GM12878 (cell line): ENCODE measurements around the gene PLS3. TPM values are rescaled to one million over a fixed set of nuclear protein-coding genes. Genes with fewer than 3 reads are reported as not detected.

Experiments used
- ATAC-seq: fragments of 200-7000 bp; cut with Tn5 transposase; 3 replicates; pipeline ENCODE4 v1.9.1; 2020; ENCODE audit warnings: mild to moderate bottlenecking, moderate library complexity
- BruUV-seq: library from RNA; stranded (reverse); fragments of 400-500 nt; replicated peaks from 2 replicates; lab custom pipeline; 2021; lab: Mats Ljungman, UMichigan
- CTCF ChIA-PET: fragments of 300-600 bp; sonication (Branson Sonifier 250); formaldehyde crosslinking; extraction: SDS; loops from one replicate; lab custom pipeline; 2021; ENCODE audit warnings: inconsistent platforms; lab: Yijun Ruan, JAX
- POLR2A ChIA-PET: fragments of 350-600 bp; formaldehyde crosslinking; extraction: SDS; loops from one replicate; lab custom pipeline; 2021; ENCODE audit warnings: inconsistent platforms; lab: Charles Lee
- RAD21 ChIA-PET: fragments of 300-600 bp; sonication (Branson Sonifier 250); formaldehyde crosslinking; loops from one replicate; lab custom pipeline; 2023; ENCODE audit warnings: antibody characterized with exemption; ENCODE audit not compliant: unreplicated experiment; lab: Charles Lee
- SMC1A ChIA-PET: fragments of 300-600 bp; sonication (Branson Sonifier 250); formaldehyde crosslinking; loops from one replicate; lab custom pipeline; 2023; ENCODE audit not compliant: unreplicated experiment, uncharacterized antibody; lab: Charles Lee
- DNase-seq: peaks from one replicate; pipeline ENCODE4 v3.0.0-alpha.2; 2011; ENCODE audit warnings: low read depth, low spot score
- FAIRE-seq: peaks from 3 replicates; lab custom pipeline; 2011; peaks lifted over from hg19 to GRCh38; lab: Jason Lieb, UNC
- H2AFZ ChIP-seq: 2 replicates; pipeline ENCODE4 v1.6.0; 2011; ENCODE audit warnings: low read depth, low read length, control low read depth; ENCODE audit not compliant: control insufficient read depth
- H3K27ac ChIP-seq: 2 replicates; pipeline ENCODE4 v1.5.1; 2011; ENCODE audit warnings: control low read depth; ENCODE audit not compliant: control insufficient read depth, insufficient read depth
- H3K27me3 ChIP-seq, 2 experiments: replicated peaks in 1 of 2; 2 replicates each; pipeline versions ENCODE4 v1.6.0 to v1.6.1; 2011; ENCODE audit warnings: low read length in 1 of 2; ENCODE audit not compliant: control insufficient read depth in 2 of 2, insufficient read depth in 2 of 2
- H3K36me3 ChIP-seq, 2 experiments: 2 replicates each; pipeline ENCODE4 v1.5.1; 2011; ENCODE audit warnings: low read length in 1 of 2; ENCODE audit not compliant: control insufficient read depth in 2 of 2, insufficient read depth in 2 of 2
- H3K4me1 ChIP-seq: 2 replicates; pipeline ENCODE4 v1.6.1; 2011; ENCODE audit warnings: mild to moderate bottlenecking, low read length, moderate library complexity, mixed read lengths; ENCODE audit not compliant: control insufficient read depth, insufficient read depth
- H3K4me2 ChIP-seq: 2 replicates; pipeline ENCODE4 v1.6.0; 2011; ENCODE audit warnings: control low read depth; ENCODE audit not compliant: control insufficient read depth, insufficient read depth
- H3K4me3 ChIP-seq: fragments of 200-600 bp; sonication (generic); 2 replicates; pipeline ENCODE4 v1.5.1; 2016
- H3K79me2 ChIP-seq: 2 replicates; pipeline ENCODE4 v1.6.0; 2011; ENCODE audit warnings: low read length; ENCODE audit not compliant: control insufficient read depth, insufficient read depth
- H3K9ac ChIP-seq: 2 replicates; pipeline ENCODE4 v1.8.0; 2011; ENCODE audit warnings: low read length, control low read depth, mixed read lengths; ENCODE audit not compliant: control insufficient read depth, insufficient read depth
- H3K9me3 ChIP-seq: replicated peaks from 3 replicates; pipeline ENCODE4 v1.5.1; 2011; ENCODE audit warnings: mild to moderate bottlenecking, low read length; ENCODE audit not compliant: control insufficient read depth, insufficient read depth
- H4K20me1 ChIP-seq: 2 replicates; pipeline ENCODE4 v1.6.0; 2011; ENCODE audit not compliant: control insufficient read depth, insufficient read depth
- BRCA1 ChIP-seq: IDR thresholded peaks from 2 replicates; pipeline ENCODE4 v1.6.1; 2011; ENCODE audit warnings: low read depth, low read length, improper control_type of control experiment
- CHD4 ChIP-seq: fragments of 200-600 bp; sonication (generic); IDR thresholded peaks from 2 replicates; pipeline ENCODE4 v1.6.1; 2016; ENCODE audit warnings: mild to moderate bottlenecking
- HDGF ChIP-seq: fragments of 450-650 bp; IDR thresholded peaks from 2 replicates; pipeline ENCODE4 v1.6.1; 2016; ENCODE audit warnings: antibody characterized with exemption
- MTA3 ChIP-seq: IDR thresholded peaks from 2 replicates; pipeline ENCODE4 v1.6.1; 2012; ENCODE audit warnings: low read length, inconsistent platforms, borderline replicate concordance
- MYB ChIP-seq: fragments of 150-350 bp; IDR thresholded peaks from 2 replicates; pipeline ENCODE4 v1.6.1; 2014; ENCODE audit warnings: mild to moderate bottlenecking, low read depth, low read length, borderline replicate concordance
- NBN ChIP-seq: fragments of 450-650 bp; IDR thresholded peaks from 2 replicates; pipeline ENCODE4 v1.6.1; 2016
- in situ Hi-C: fragments of 300-500 bp; cut with MboI; formaldehyde crosslinking; loops from 9 replicates; pipeline ENCODE4 v1.14.3; 2018; ENCODE audit warnings: mixed read lengths
- intact Hi-C: fragments of 100-400 bp; cut with micrococcal nuclease; formaldehyde crosslinking; loops from one replicate; pipeline ENCODE4 v1.14.2; 2022; ENCODE audit not compliant: unreplicated experiment
- polyA plus RNA-seq, 11 experiments: library from polyadenylated mRNA; depleted of rRNA in 4 of 11; unstranded in 6 of 11; stranded (reverse) in 5 of 11; fragments of >200 nt; fragmentation: Nextera tagmentation in 4 of 11; fragmentation: Illumina TruSeq in 1 of 11; extraction: Ambion mirVana in 4 of 11; extraction: Trizol in 1 of 11; gene quantifications; 1 replicate in 1 of 11; 2 replicates in 10 of 11; pipeline versions ENCODE4 v1.2.1 to v1.2.3, GENCODE V29; 2011 to 2016; ENCODE audit warnings: inconsistent platforms in 2 of 11, missing spikeins in 2 of 11, low read depth in 1 of 11
- total RNA-seq, 4 experiments: library from RNA; depleted of rRNA in 3 of 4; stranded (reverse); fragments of >200 nt in 3 of 4; fragmentation: Illumina TruSeq in 1 of 4; extraction: Trizol in 1 of 4; gene quantifications; 2 replicates each; pipeline versions ENCODE4 v1.2.1 to v1.2.3, GENCODE V29; 2013 to 2021
- TF ChIP-seq, protein P1 (sequence below): fragments of 450-650 bp; IDR thresholded peaks from 2 replicates; pipeline ENCODE4 v1.6.1; 2014; ENCODE audit warnings: mild to moderate bottlenecking
- TF ChIP-seq, protein P2 (sequence below): fragments of 450-650 bp; formaldehyde crosslinking; IDR thresholded peaks from 2 replicates; pipeline ENCODE4 v1.4.0; 2022; ENCODE audit warnings: mild to moderate bottlenecking, moderate library complexity
- TF ChIP-seq, protein P3 (sequence below): fragments of 450-650 bp; IDR thresholded peaks from 2 replicates; pipeline ENCODE4 v1.6.1; 2018; ENCODE audit warnings: borderline replicate concordance, mild to moderate bottlenecking; ENCODE audit not compliant: partially characterized antibody

Gene PLS3
- total and polyA plus RNA-seq, 10 of the 15 experiments (the other 5 are each of a cell fraction or from before 2014, with no cell fraction given) = 47.6 to 236 (median 174) TPM

DNA sequence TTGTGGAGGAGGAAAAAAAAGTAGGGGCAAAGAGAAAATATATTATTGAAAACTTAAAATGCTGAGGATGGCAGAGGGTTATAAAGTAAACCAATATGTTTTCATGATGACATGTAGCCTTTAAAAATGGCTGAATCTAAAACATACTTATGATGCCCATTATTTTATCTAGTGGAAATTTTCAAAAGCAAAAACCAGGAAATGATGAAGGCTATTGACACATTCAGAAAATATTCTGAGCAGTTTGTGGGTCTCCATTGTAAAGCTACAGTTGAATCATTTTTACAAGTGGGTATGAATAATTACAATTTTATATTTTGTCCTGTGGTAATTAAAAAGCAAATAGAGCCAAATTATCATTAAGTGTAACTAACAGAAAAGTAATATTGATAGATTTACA is 10.7 kb downstream of the PLS3 start:
- H3K4me1 ChIP-seq = no peaks in the 10 kb centered on the region
- FAIRE-seq = no peak
- CTCF ChIA-PET = interaction anchor here (0.6 to 0.8 kb wide), 2 partner anchors 10 to 24 kb away, joined by 3 read pairs; no protein-coding TSS in a partner anchor
- no peak overlapping the region for H2AFZ ChIP-seq
- POLR2A ChIA-PET = no interaction called here
- no peak overlapping the region for H3K9ac ChIP-seq
- no peak for ATAC-seq
- SMC1A ChIA-PET = interaction anchor here (1.0 to 1.7 kb wide), 2 partner anchors 11 to 111 kb away, joined by 3 to 4 read pairs; no protein-coding TSS in a partner anchor
- H3K4me2 ChIP-seq = no peak overlapping the region
- intact Hi-C loops = no loop called here
- H4K20me1 ChIP-seq = no peaks in the 10 kb centered on the region
- H3K27me3 ChIP-seq = no peaks in the 10 kb centered on the region
- no peak overlapping the region for H3K4me3 ChIP-seq
- TSS peak; percentile 32 for BruUV-seq
- TF ChIP-seq NBN (no peak), MTA3 (no peak), MYB (no peak), BRCA1 (no peak), CHD4 (no peak), HDGF (no peak)
- TF ChIP-seq, protein P1, sequence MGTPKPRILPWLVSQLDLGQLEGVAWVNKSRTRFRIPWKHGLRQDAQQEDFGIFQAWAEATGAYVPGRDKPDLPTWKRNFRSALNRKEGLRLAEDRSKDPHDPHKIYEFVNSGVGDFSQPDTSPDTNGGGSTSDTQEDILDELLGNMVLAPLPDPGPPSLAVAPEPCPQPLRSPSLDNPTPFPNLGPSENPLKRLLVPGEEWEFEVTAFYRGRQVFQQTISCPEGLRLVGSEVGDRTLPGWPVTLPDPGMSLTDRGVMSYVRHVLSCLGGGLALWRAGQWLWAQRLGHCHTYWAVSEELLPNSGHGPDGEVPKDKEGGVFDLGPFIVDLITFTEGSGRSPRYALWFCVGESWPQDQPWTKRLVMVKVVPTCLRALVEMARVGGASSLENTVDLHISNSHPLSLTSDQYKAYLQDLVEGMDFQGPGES = no peak
- TF ChIP-seq, protein P2, sequence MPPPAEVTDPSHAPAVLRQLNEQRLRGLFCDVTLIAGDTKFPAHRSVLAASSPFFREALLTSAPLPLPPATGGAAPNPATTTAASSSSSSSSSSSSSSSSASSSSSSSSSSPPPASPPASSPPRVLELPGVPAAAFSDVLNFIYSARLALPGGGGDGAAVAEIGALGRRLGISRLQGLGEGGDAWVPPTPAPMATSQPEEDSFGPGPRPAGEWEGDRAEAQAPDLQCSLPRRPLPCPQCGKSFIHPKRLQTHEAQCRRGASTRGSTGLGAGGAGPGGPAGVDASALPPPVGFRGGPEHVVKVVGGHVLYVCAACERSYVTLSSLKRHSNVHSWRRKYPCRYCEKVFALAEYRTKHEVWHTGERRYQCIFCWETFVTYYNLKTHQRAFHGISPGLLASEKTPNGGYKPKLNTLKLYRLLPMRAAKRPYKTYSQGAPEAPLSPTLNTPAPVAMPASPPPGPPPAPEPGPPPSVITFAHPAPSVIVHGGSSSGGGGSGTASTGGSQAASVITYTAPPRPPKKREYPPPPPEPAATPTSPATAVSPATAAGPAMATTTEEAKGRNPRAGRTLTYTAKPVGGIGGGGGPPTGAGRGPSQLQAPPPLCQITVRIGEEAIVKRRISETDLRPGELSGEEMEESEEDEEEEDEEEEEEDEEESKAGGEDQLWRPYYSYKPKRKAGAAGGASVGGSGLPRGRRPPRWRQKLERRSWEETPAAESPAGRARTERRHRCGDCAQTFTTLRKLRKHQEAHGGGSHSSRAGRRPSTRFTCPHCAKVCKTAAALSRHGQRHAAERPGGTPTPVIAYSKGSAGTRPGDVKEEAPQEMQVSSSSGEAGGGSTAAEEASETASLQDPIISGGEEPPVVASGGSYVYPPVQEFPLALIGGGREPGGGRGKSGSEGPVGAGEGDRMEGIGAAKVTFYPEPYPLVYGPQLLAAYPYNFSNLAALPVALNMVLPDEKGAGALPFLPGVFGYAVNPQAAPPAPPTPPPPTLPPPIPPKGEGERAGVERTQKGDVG (CRISPR knock-in tag) = no peak
- TF ChIP-seq, protein P3, sequence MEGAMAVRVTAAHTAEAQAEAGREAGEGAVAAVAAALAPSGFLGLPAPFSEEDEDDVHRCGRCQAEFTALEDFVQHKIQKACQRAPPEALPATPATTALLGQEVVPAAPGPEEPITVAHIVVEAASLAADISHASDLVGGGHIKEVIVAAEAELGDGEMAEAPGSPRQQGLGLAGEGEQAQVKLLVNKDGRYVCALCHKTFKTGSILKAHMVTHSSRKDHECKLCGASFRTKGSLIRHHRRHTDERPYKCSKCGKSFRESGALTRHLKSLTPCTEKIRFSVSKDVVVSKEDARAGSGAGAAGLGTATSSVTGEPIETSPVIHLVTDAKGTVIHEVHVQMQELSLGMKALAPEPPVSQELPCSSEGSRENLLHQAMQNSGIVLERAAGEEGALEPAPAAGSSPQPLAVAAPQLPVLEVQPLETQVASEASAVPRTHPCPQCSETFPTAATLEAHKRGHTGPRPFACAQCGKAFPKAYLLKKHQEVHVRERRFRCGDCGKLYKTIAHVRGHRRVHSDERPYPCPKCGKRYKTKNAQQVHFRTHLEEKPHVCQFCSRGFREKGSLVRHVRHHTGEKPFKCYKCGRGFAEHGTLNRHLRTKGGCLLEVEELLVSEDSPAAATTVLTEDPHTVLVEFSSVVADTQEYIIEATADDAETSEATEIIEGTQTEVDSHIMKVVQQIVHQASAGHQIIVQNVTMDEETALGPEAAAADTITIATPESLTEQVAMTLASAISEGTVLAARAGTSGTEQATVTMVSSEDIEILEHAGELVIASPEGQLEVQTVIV = no peak
- TF ChIP-seq, all 136 proteins: peak for 0
- H3K79me2 ChIP-seq = no peaks in the 10 kb centered on the region; the same call in none of the 2 replicates
- no peak for DNase-seq
- RAD21 ChIA-PET = interaction anchor here (1.1 to 1.5 kb wide), 2 partner anchors 8 to 12 kb away, joined by 3 read pairs; no protein-coding TSS in a partner anchor
- no peaks in the 10 kb centered on the region for H3K36me3 ChIP-seq
- H3K9me3 ChIP-seq = no peaks in the 10 kb centered on the region
- H3K27ac ChIP-seq = no peak overlapping the region
- in situ Hi-C loops = no loop called here
